HepG2 (cell line): ENCODE measurements around the gene ATOH7. TPM values are rescaled to one million over a fixed set of nuclear protein-coding genes. Genes with fewer than 3 reads are reported as not detected.

Experiments used
- ATAC-seq: fragments of 200-7000 bp; cut with Tn5 transposase; 3 replicates; pipeline ENCODE4 v1.9.1; 2020; ENCODE audit warnings: mild to moderate bottlenecking, moderate library complexity
- BruUV-seq: library from RNA; stranded (reverse); fragments of 400-500 nt; replicated peaks from 2 replicates; lab custom pipeline; 2021; lab: Mats Ljungman, UMichigan
- CTCF ChIA-PET: fragments of 300-600 bp; formaldehyde crosslinking; extraction: SDS; loops from one replicate; lab custom pipeline; 2021; ENCODE audit warnings: low total read pairs, inconsistent platforms, low intra/inter-chr PET ratio; lab: Yijun Ruan, JAX
- POLR2A ChIA-PET: fragments of 350-600 bp; sonication (Branson Sonifier 250); formaldehyde crosslinking; loops from one replicate; lab custom pipeline; 2020; ENCODE audit warnings: antibody characterized with exemption, inconsistent platforms; lab: Yijun Ruan, JAX
- DNase-seq: peaks from one replicate; pipeline ENCODE4 v3.0.0-alpha.2; 2015; ENCODE audit warnings: low spot score
- FAIRE-seq: peaks from 3 replicates; lab custom pipeline; 2011; peaks lifted over from hg19 to GRCh38; lab: Jason Lieb, UNC
- H2AFZ ChIP-seq: one replicate; pipeline ENCODE4 v1.6.1; 2011; ENCODE audit warnings: low read length, inconsistent platforms
- H3K27ac ChIP-seq: fragments of 300-600 bp; 3 replicates; pipeline ENCODE4 v1.8.0; 2011; ENCODE audit warnings: mixed run types, mild to moderate bottlenecking, mixed read lengths, low read length, inconsistent platforms; ENCODE audit not compliant: insufficient read depth; ENCODE audit errors: extremely low read length
- H3K27me3 ChIP-seq, 2 experiments: fragments of 200-600 bp in 1 of 2; 2 replicates in 1 of 2; 3 replicates in 1 of 2; pipeline versions ENCODE4 v1.6.0 to v1.8.0; 2011; ENCODE audit warnings: low read length in 2 of 2, mild to moderate bottlenecking in 2 of 2, moderate library complexity in 2 of 2, inconsistent platforms in 1 of 2; ENCODE audit not compliant: insufficient read depth in 2 of 2, control insufficient read depth in 1 of 2
- H3K36me3 ChIP-seq, 2 experiments: fragments of 200-600 bp in 1 of 2; replicated peaks in 1 of 2; 2 replicates in 1 of 2; 3 replicates in 1 of 2; pipeline versions ENCODE4 v1.5.1 to v1.8.0; 2011; ENCODE audit warnings: low read length in 2 of 2, inconsistent platforms in 1 of 2; ENCODE audit not compliant: insufficient read depth in 2 of 2, control insufficient read depth in 1 of 2
- H3K4me1 ChIP-seq: 2 replicates; pipeline ENCODE4 v1.5.1; 2012; ENCODE audit warnings: low read length, inconsistent platforms; ENCODE audit not compliant: insufficient read depth
- H3K4me2 ChIP-seq: 2 replicates; pipeline ENCODE4 v1.6.0; 2011; ENCODE audit warnings: low read depth, low read length, inconsistent platforms
- H3K4me3 ChIP-seq, 3 experiments: fragments of 200-600 bp in 1 of 3; sonication (generic), shearing (Covaris generic) in 1 of 3; replicated peaks in 1 of 3; 2 replicates each; pipeline ENCODE4 v1.5.1; 2011 to 2016; ENCODE audit warnings: low read length in 3 of 3, inconsistent platforms in 2 of 3, low read depth in 2 of 3, mild to moderate bottlenecking in 2 of 3, control low read depth in 1 of 3, mixed read lengths in 1 of 3; ENCODE audit not compliant: insufficient read depth in 1 of 3
- H3K79me2 ChIP-seq: one replicate; pipeline ENCODE4 v1.6.1; 2011; ENCODE audit warnings: low read length, inconsistent platforms; ENCODE audit not compliant: insufficient read depth
- H3K9ac ChIP-seq: 2 replicates; pipeline ENCODE4 v1.6.0; 2011; ENCODE audit warnings: mild to moderate bottlenecking, low read depth, low read length, inconsistent platforms; ENCODE audit not compliant: insufficient read depth
- H3K9me3 ChIP-seq: 2 replicates; pipeline ENCODE4 v1.5.1; 2012; ENCODE audit warnings: mild to moderate bottlenecking, low read length
- H4K20me1 ChIP-seq: 2 replicates; pipeline ENCODE4 v1.6.0; 2011; ENCODE audit warnings: inconsistent platforms, mild to moderate bottlenecking, low read length, moderate library complexity; ENCODE audit not compliant: insufficient read depth
- ATF1 ChIP-seq: IDR thresholded peaks from 2 replicates; pipeline ENCODE4 v1.6.1; 2016; ENCODE audit warnings: mild to moderate bottlenecking, control low read depth
- CCDC6 ChIP-seq: sonication (generic); formaldehyde crosslinking; IDR thresholded peaks from 2 replicates; pipeline ENCODE4 v1.8.1; 2022; ENCODE audit warnings: mild to moderate bottlenecking, missing genetic modification reagents, moderate library complexity
- CSRNP1 ChIP-seq: sonication (generic); formaldehyde crosslinking; IDR thresholded peaks from 2 replicates; pipeline ENCODE4 v1.8.1; 2023; ENCODE audit warnings: mild to moderate bottlenecking, missing genetic modification reagents
- DRAP1 ChIP-seq: IDR thresholded peaks from 2 replicates; pipeline ENCODE4 v1.6.1; 2016; ENCODE audit warnings: missing genetic modification reagents, missing compliant biosample characterization
- ETV5 ChIP-seq: IDR thresholded peaks from 2 replicates; pipeline ENCODE4 v1.6.1; 2018; ENCODE audit warnings: missing biosample characterization, missing genetic modification reagents, inconsistent platforms, borderline replicate concordance
- FOSL2 ChIP-seq: sonication (generic); formaldehyde crosslinking; IDR thresholded peaks from 2 replicates; pipeline ENCODE4 v1.4.0; 2020; ENCODE audit warnings: missing genetic modification reagents
- MAFF ChIP-seq: IDR thresholded peaks from 2 replicates; pipeline ENCODE4 v1.6.1; 2011; ENCODE audit warnings: low read depth, low read length, improper control_type of control experiment
- MAFK ChIP-seq, 2 experiments: IDR thresholded peaks in 1 of 2; conservative IDR thresholded peaks in 1 of 2; 2 replicates each; pipeline ENCODE4 v1.6.1; 2011; ENCODE audit warnings: improper control_type of control experiment in 2 of 2, low read length in 2 of 2
- MEIS1 ChIP-seq: sonication (generic); formaldehyde crosslinking; IDR thresholded peaks from 2 replicates; pipeline ENCODE4 v1.9.0; 2021; ENCODE audit warnings: mild to moderate bottlenecking, missing genetic modification reagents, moderate library complexity, borderline replicate concordance
- NFE2 ChIP-seq: sonication (generic); formaldehyde crosslinking; IDR thresholded peaks from 2 replicates; pipeline ENCODE4 v1.4.0; 2020; ENCODE audit warnings: missing genetic modification reagents
- PRPF4 ChIP-seq: fragments of 200-400 bp; formaldehyde crosslinking; IDR thresholded peaks from 2 replicates; pipeline ENCODE4 v1.6.1; 2016; ENCODE audit warnings: low read length, low read depth; ENCODE audit not compliant: poor library complexity, severe bottlenecking
- ZBTB10 ChIP-seq: sonication (generic); formaldehyde crosslinking; IDR thresholded peaks from 2 replicates; pipeline ENCODE4 v1.4.0; 2020; ENCODE audit warnings: missing genetic modification reagents, borderline replicate concordance
- ZNF232 ChIP-seq: sonication (generic); formaldehyde crosslinking; IDR thresholded peaks from 2 replicates; pipeline ENCODE4 v1.4.0; 2020; ENCODE audit warnings: missing genetic modification reagents, borderline replicate concordance
- ZNF431 ChIP-seq: sonication (generic); formaldehyde crosslinking; IDR thresholded peaks from 2 replicates; pipeline ENCODE4 v1.9.0; 2022; ENCODE audit warnings: missing genetic modification reagents, low read depth, mild to moderate bottlenecking, borderline replicate concordance
- ZNF670 ChIP-seq: sonication (generic); formaldehyde crosslinking; IDR thresholded peaks from 2 replicates; pipeline ENCODE4 v1.8.0; 2022; ENCODE audit warnings: mild to moderate bottlenecking, missing genetic modification reagents, borderline replicate concordance
- WGBS: methylation state at CpG from one replicate; pipeline ENCODE4 v1.1.6; 2017; ENCODE audit warnings: low lambda C conversion rate; 5-methylcytosine and 5-hydroxymethylcytosine counted together
- in situ Hi-C: cut with HindIII; loops from 2 replicates; pipeline ENCODE4 v1.10.0; 2017; ENCODE audit warnings: low pct_unique_long_range_greater_than_20kb; ENCODE audit not compliant: extremely low pct_ligation_motif_present
- intact Hi-C: fragments of 100-400 bp; cut with micrococcal nuclease; formaldehyde crosslinking; loops from one replicate; pipeline ENCODE4 v1.10.0; 2022; ENCODE audit not compliant: unreplicated experiment
- polyA plus RNA-seq, 8 experiments: library from polyadenylated mRNA; depleted of rRNA in 3 of 8; stranded (reverse) in 7 of 8; unstranded in 1 of 8; fragments of >200 nt; fragmentation: Illumina TruSeq in 4 of 8; extraction: Trizol in 4 of 8; gene quantifications; 2 replicates each; pipeline versions ENCODE4 v1.2.1 to v1.2.3, GENCODE V29; 2011 to 2016; ENCODE audit warnings: low read depth in 4 of 8, missing spikeins in 1 of 8, mixed read lengths in 1 of 8; ENCODE audit not compliant: insufficient read depth in 1 of 8
- total RNA-seq, 5 experiments: library from RNA; depleted of rRNA; stranded (reverse); fragments of >200 nt; fragmentation: Illumina TruSeq; extraction: Trizol; gene quantifications; 2 replicates each; pipeline ENCODE4 v1.2.3, GENCODE V29; 2016; ENCODE audit warnings: low read depth in 1 of 5

The ATOH7 gene
- total and polyA plus RNA-seq, 2 of the 13 experiments (the other 11 are each of a cell fraction or from before 2014, with no cell fraction given) = 0.07 to 0.11 TPM

GRCh38 chr10:68235111-68235510 lies 3.2 kb upstream of the ATOH7 start:
- POLR2A ChIA-PET = no interaction called here
- no peak overlapping the region for H3K4me2 ChIP-seq

GRCh38 chr10:68233046-68233445 lies 1.1 kb upstream of the ATOH7 start:
- DNase-seq (no peak), FAIRE-seq (no peak), ATAC-seq (no peak)
- intact Hi-C loops (no loop called here), in situ Hi-C loops (no loop called here)
- BruUV-seq = no TSS peak
- Histone ChIP-seq H3K27me3 (peaks cover 0 to 30% of the 10 kb centered on the region in 2 experiments; a peak in 3 of 5 replicates), H3K79me2 (no peaks in the 10 kb centered on the region), H3K4me3 (no peak overlapping the region), H3K9me3 (no peaks in the 10 kb centered on the region), H3K4me1 (peaks cover 17% of the 10 kb centered on the region), H4K20me1 (no peaks in the 10 kb centered on the region), H3K27ac (no peak overlapping the region), H3K4me2 (no peak overlapping the region), H3K36me3 (no peaks in the 10 kb centered on the region), H2AFZ (no peak overlapping the region), H3K9ac (no peak overlapping the region)
- ChIA-PET POLR2A (no interaction called here), CTCF (no interaction called here)
- 15% methylated on average over 3 of the region's 3 CpGs for WGBS
- no peak for TF ChIP-seq MEIS1 (CRISPR knock-in tag)
- peak; percentile 82 to 91 for TF ChIP-seq MAFK (conservative IDR thresholded peaks at IDR 0.05 in 1 of 2, IDR thresholded peaks at IDR 0.05 in 1 of 2; ENCODE audit: low read length in 2 of 2)
- TF ChIP-seq DRAP1 (CRISPR knock-in tag) = no peak
- TF ChIP-seq ETV5 = no peak
- TF ChIP-seq CSRNP1 (CRISPR knock-in tag) = no peak
- no peak for TF ChIP-seq FOSL2 (CRISPR knock-in tag)
- TF ChIP-seq ZNF431 = no peak
- TF ChIP-seq CCDC6 (CRISPR knock-in tag) = no peak
- no peak for TF ChIP-seq ZNF670 (CRISPR knock-in tag)
- TF ChIP-seq MAFF = peak; percentile 85
- TF ChIP-seq ZBTB10 = no peak

More at GRCh38 chr10:68235111-68235510, 3.2 kb upstream of the ATOH7 start:
- in situ Hi-C loops = no loop called here
- Histone ChIP-seq H3K9ac (no peak overlapping the region), H2AFZ (no peak overlapping the region), H3K27me3 (peaks cover 0 to 32% of the 10 kb centered on the region in 2 experiments; a peak in 3 of 5 replicates), H3K27ac (no peak overlapping the region), H3K4me3 (no peak overlapping the region), H3K36me3 (no peaks in the 10 kb centered on the region), H3K79me2 (no peaks in the 10 kb centered on the region), H3K4me1 (peaks cover 17% of the 10 kb centered on the region), H3K9me3 (no peaks in the 10 kb centered on the region), H4K20me1 (no peaks in the 10 kb centered on the region)
- DNase-seq = no peak
- ATAC-seq = no peak
- FAIRE-seq = no peak
- intact Hi-C loops = no loop called here
- TF ChIP-seq PRPF4 = no peak
- no peak for TF ChIP-seq NFE2 (CRISPR knock-in tag)
- TF ChIP-seq ATF1 (CRISPR knock-in tag) = no peak
- no peak for TF ChIP-seq ZNF232 (CRISPR knock-in tag)
- BruUV-seq = no TSS peak
- WGBS = 42% methylated on average over 2 of the region's 2 CpGs
- CTCF ChIA-PET = no interaction called here
